ENCODE data around the gene KDM4F.

Gene KDM4F

GRCh38 chr11:95085117-95085816, 36.0 kb downstream of the KDM4F start:
- no peak for TF ChIP-seq CTCF (IDR thresholded peaks at IDR 0.05; ENCODE audit: low read depth, low read length)
- Histone ChIP-seq H3K9me3 (no peaks in the 10 kb centered on the region), H3K36me3 (no peaks in the 10 kb centered on the region), H3K4me3 (ENCODE audit: low read depth, low read length) (no peak overlapping the region), H3K4me1 (no peaks in the 10 kb centered on the region), H3K27me3 (no peaks in the 10 kb centered on the region)
- DNase-seq: no peak

- Histone ChIP-seq H3K4me3 (ENCODE audit: low read depth, low read length) (no peak overlapping the region), H3K36me3 (no peaks in the 10 kb centered on the region), H3K9me3 (no peaks in the 10 kb centered on the region), H3K27me3 (no peaks in the 10 kb centered on the region), H3K4me1 (peaks cover 5% of the 10 kb centered on the region)
- TF ChIP-seq CTCF (IDR thresholded peaks at IDR 0.05; ENCODE audit: low read depth, low read length): no peak
- DNase-seq: no peak
Measured at GRCh38 chr11:95086151-95086550, 36.9 kb downstream of the KDM4F start.

GRCh38 chr11:95086836-95087570, 37.8 kb downstream of the KDM4F start:
- no peak for TF ChIP-seq CTCF (IDR thresholded peaks at IDR 0.05; ENCODE audit: low read depth, low read length)
- H3K27me3 ChIP-seq: no peaks in the 10 kb centered on the region
- no peaks in the 10 kb centered on the region for H3K9me3 ChIP-seq
- peaks cover 5% of the 10 kb centered on the region for H3K4me1 ChIP-seq
- H3K36me3 ChIP-seq: no peaks in the 10 kb centered on the region
- H3K4me3 ChIP-seq (ENCODE audit: low read depth, low read length): no peak overlapping the region
- no peak for DNase-seq

- Histone ChIP-seq H3K9me3 (no peaks in the 10 kb centered on the region), H3K36me3 (no peaks in the 10 kb centered on the region), H3K4me1 (peaks cover 5% of the 10 kb centered on the region), H3K27me3 (no peaks in the 10 kb centered on the region), H3K4me3 (ENCODE audit: low read depth, low read length) (peak overlapping the region; percentile 63)
- no peak for TF ChIP-seq CTCF (IDR thresholded peaks at IDR 0.05; ENCODE audit: low read depth, low read length)
- DNase-seq: no peak
Measured at GRCh38 chr11:95088946-95089619, 39.9 kb downstream of the KDM4F start.

GRCh38 chr11:95089620-95090542, 40.7 kb downstream of the KDM4F start, which contains the start of gene ENDOD1:
Gene ENDOD1, plus strand, starts transcription at chr11:95089846. Its CDS starts 82 bp downstream, at chr11:95089928.
- no peaks in the 10 kb centered on the region for H3K9me3 ChIP-seq
- H3K36me3 ChIP-seq: no peaks in the 10 kb centered on the region
- no peak for TF ChIP-seq CTCF (IDR thresholded peaks at IDR 0.05; ENCODE audit: low read depth, low read length)
- peaks cover 5% of the 10 kb centered on the region for H3K4me1 ChIP-seq
- DNase-seq: peak; percentile 91
- H3K27me3 ChIP-seq: no peaks in the 10 kb centered on the region
- H3K4me3 ChIP-seq (ENCODE audit: low read depth, low read length): peak within 1 kb of the TSS; percentile 86
